H9 (cell line): Measurements from ENCODE around the gene CCSER1. TPM values are rescaled to one million over a fixed set of nuclear protein-coding genes. Genes with fewer than 3 reads are reported as not detected.

Experiments used
- DNase-seq: peaks from one replicate; pipeline ENCODE4 v3.0.0-alpha.2; 2017
- H2AFZ ChIP-seq: one replicate; pipeline ENCODE4 v1.6.1; 2013; ENCODE audit warnings: mild to moderate bottlenecking, low read length, control low read depth, moderate library complexity
- H2AK5ac ChIP-seq: 2 replicates; pipeline ENCODE4 v1.6.1; 2013; ENCODE audit warnings: low read length, control low read depth, mixed read lengths; ENCODE audit not compliant: insufficient read length
- H2BK120ac ChIP-seq: one replicate; pipeline ENCODE4 v1.6.1; 2013; ENCODE audit warnings: low read depth, mild to moderate bottlenecking, low read length, control low read depth, inconsistent platforms; ENCODE audit not compliant: poor library complexity, severe bottlenecking
- H2BK12ac ChIP-seq: 2 replicates; pipeline ENCODE4 v1.6.1; 2013; ENCODE audit warnings: low read length, control low read depth, mixed read lengths, low read depth; ENCODE audit not compliant: insufficient read length
- H2BK15ac ChIP-seq: 2 replicates; pipeline ENCODE4 v1.6.1; 2013; ENCODE audit warnings: low read depth, low read length, control low read depth
- H2BK20ac ChIP-seq: one replicate; pipeline ENCODE4 v1.6.1; 2013; ENCODE audit warnings: low read depth, mild to moderate bottlenecking, low read length, control low read depth, inconsistent platforms; ENCODE audit not compliant: poor library complexity, severe bottlenecking
- H2BK5ac ChIP-seq: 2 replicates; pipeline ENCODE4 v1.6.1; 2013; ENCODE audit warnings: low read length, control low read depth, mixed read lengths; ENCODE audit not compliant: insufficient read length
- H3K14ac ChIP-seq: 2 replicates; pipeline ENCODE4 v1.6.1; 2013; ENCODE audit warnings: low read length, control low read depth; ENCODE audit not compliant: insufficient read depth
- H3K18ac ChIP-seq: 2 replicates; pipeline ENCODE4 v1.6.1; 2013; ENCODE audit warnings: low read depth, mild to moderate bottlenecking, mixed read lengths, low read length, control low read depth; ENCODE audit not compliant: insufficient read length
- H3K23ac ChIP-seq: 2 replicates; pipeline ENCODE4 v1.6.1; 2013; ENCODE audit warnings: low read length, control low read depth, mixed read lengths, low read depth; ENCODE audit not compliant: insufficient read length
- H3K23me2 ChIP-seq: 2 replicates; pipeline ENCODE4 v1.6.1; 2013; ENCODE audit warnings: low read depth, mild to moderate bottlenecking, mixed read lengths, low read length, control low read depth; ENCODE audit not compliant: insufficient read length, poor library complexity, severe bottlenecking
- H3K27ac ChIP-seq: 2 replicates; pipeline ENCODE4 v1.5.1; 2013; ENCODE audit warnings: low read length, control low read depth, mixed read lengths, low read depth; ENCODE audit not compliant: insufficient read length
- H3K27me3 ChIP-seq: 2 replicates; pipeline ENCODE4 v1.6.1; 2013; ENCODE audit warnings: low read length, control low read depth, inconsistent platforms; ENCODE audit not compliant: insufficient read depth
- H3K4ac ChIP-seq: 2 replicates; pipeline ENCODE4 v1.6.1; 2013; ENCODE audit warnings: low read depth, mild to moderate bottlenecking, control low read depth, inconsistent platforms, low read length, moderate library complexity
- H3K4me1 ChIP-seq: 2 replicates; pipeline ENCODE4 v1.6.1; 2013; ENCODE audit warnings: low read length, control low read depth, inconsistent platforms; ENCODE audit not compliant: insufficient read depth
- H3K4me2 ChIP-seq: 2 replicates; pipeline ENCODE4 v1.6.1; 2013; ENCODE audit warnings: low read length, control low read depth, mixed read lengths; ENCODE audit not compliant: insufficient read length, insufficient read depth
- H3K56ac ChIP-seq: 2 replicates; pipeline ENCODE4 v1.6.1; 2013; ENCODE audit warnings: low read depth, mild to moderate bottlenecking, mixed read lengths, low read length, control low read depth; ENCODE audit not compliant: insufficient read length
- H3K79me1 ChIP-seq: 2 replicates; pipeline ENCODE4 v1.6.1; 2013; ENCODE audit warnings: low read depth, mild to moderate bottlenecking, moderate library complexity, low read length, control low read depth, inconsistent platforms; ENCODE audit not compliant: insufficient read depth, poor library complexity, severe bottlenecking
- H3K79me2 ChIP-seq: 2 replicates; pipeline ENCODE4 v1.6.1; 2013; ENCODE audit warnings: low read length, control low read depth, inconsistent platforms; ENCODE audit not compliant: insufficient read depth
- H3K9ac ChIP-seq: 2 replicates; pipeline ENCODE4 v1.6.1; 2013; ENCODE audit warnings: low read length, control low read depth, mixed read lengths; ENCODE audit not compliant: insufficient read length; ENCODE audit errors: extremely low read depth
- H3K9me3 ChIP-seq: one replicate; pipeline ENCODE4 v1.6.1; 2013; ENCODE audit warnings: low read depth, low read length, inconsistent platforms; ENCODE audit not compliant: control insufficient read depth
- H3T11ph ChIP-seq: one replicate; pipeline ENCODE4 v1.6.1; 2013; ENCODE audit warnings: mild to moderate bottlenecking, low read length, control low read depth, inconsistent platforms
- H4K20me1 ChIP-seq: one replicate; pipeline ENCODE4 v1.6.1; 2013; ENCODE audit not compliant: control insufficient read depth, insufficient read length, insufficient read depth
- H4K5ac ChIP-seq: 2 replicates; pipeline ENCODE4 v1.6.1; 2013; ENCODE audit warnings: low read depth, mild to moderate bottlenecking, mixed read lengths, low read length, control low read depth; ENCODE audit not compliant: insufficient read length
- H4K8ac ChIP-seq: replicated peaks from 2 replicates; pipeline ENCODE4 v1.6.1; 2013; ENCODE audit warnings: low read length, control low read depth, mixed read lengths, low read depth; ENCODE audit not compliant: insufficient read length
- H4K91ac ChIP-seq: 2 replicates; pipeline ENCODE4 v1.6.1; 2013; ENCODE audit warnings: low read depth, mild to moderate bottlenecking, moderate library complexity, mixed read lengths, low read length, control low read depth; ENCODE audit not compliant: insufficient read length
- H3K27ac Mint-ChIP-seq, 3 experiments: 2 replicates in 2 of 3; 3 replicates in 1 of 3; pipeline ENCODE4 v1.8.0; 2020 to 2021; ENCODE audit warnings: mixed read lengths in 3 of 3, mild to moderate bottlenecking in 1 of 3, moderate library complexity in 1 of 3
- H3K27me3 Mint-ChIP-seq: 2 replicates; pipeline ENCODE4 v1.8.0; 2021; ENCODE audit warnings: low read depth, mild to moderate bottlenecking, moderate library complexity, mixed read lengths
- H3K36me3 Mint-ChIP-seq, 3 experiments: 2 replicates in 2 of 3; 3 replicates in 1 of 3; pipeline ENCODE4 v1.8.0; 2020 to 2021; ENCODE audit warnings: low read depth in 3 of 3, mixed read lengths in 3 of 3; ENCODE audit not compliant: insufficient read depth in 1 of 3
- H3K4me1 Mint-ChIP-seq, 2 experiments: 2 replicates each; pipeline ENCODE4 v1.8.0; 2020; ENCODE audit warnings: mixed read lengths in 2 of 2
- H3K4me3 Mint-ChIP-seq, 2 experiments: 2 replicates in 1 of 2; 3 replicates in 1 of 2; pipeline ENCODE4 v1.8.0; 2020 to 2021; ENCODE audit warnings: mild to moderate bottlenecking in 2 of 2, mixed read lengths in 2 of 2, moderate library complexity in 1 of 2
- H3K9me3 Mint-ChIP-seq, 2 experiments: 2 replicates in 1 of 2; 3 replicates in 1 of 2; pipeline ENCODE4 v1.8.0; 2020; ENCODE audit warnings: mild to moderate bottlenecking in 2 of 2, mixed read lengths in 2 of 2, moderate library complexity in 1 of 2
- WGBS: extraction: QIAGEN DNeasy Blood & Tissue Kit; methylation state at CpG from one replicate; pipeline ENCODE4 v1.1.7; 2013; ENCODE audit warnings: missing lambda C conversion rate, low lambda C conversion rate, mixed read lengths; ENCODE audit not compliant: insufficient read length; ENCODE audit errors: extremely low coverage; 5-methylcytosine and 5-hydroxymethylcytosine counted together
- total RNA-seq: library from RNA; stranded (reverse); gene quantifications from 2 replicates; pipeline ENCODE4 v1.2.1, GENCODE V29; 2021
- TF ChIP-seq, protein P1 (sequence below): fragments of 200-600 bp; sonication (generic); conservative IDR thresholded peaks from 3 replicates; pipeline ENCODE4 v1.8.0; 2021; ENCODE audit warnings: antibody characterized with exemption, mild to moderate bottlenecking

CCSER1 gene
- total RNA-seq, 1 experiment from 2014 or later = 0.37 TPM

DNA sequence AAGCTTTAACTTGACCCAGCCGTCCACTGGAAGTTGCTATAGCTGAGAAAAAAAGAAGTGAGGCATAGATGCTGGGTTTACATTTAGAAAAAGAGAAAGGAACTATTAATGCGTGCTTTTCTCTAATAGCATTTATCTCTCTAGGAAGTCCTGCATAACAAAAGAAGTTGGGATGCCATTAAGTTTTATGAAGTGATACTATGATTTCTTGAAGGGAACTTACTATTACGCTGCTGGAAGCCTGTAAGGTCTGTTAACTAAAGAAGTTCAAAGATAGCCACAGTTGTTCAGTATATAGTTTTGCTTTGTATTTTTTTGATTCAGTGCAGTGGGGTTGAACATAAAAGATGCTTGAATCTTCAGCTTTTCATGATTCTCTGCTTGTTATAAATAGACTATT lies 203.4 kb downstream of the CCSER1 start:
- H3K23ac ChIP-seq = no peak overlapping the region
- no peaks in the 10 kb centered on the region for H3K79me2 ChIP-seq
- H3K27me3 ChIP-seq = no peaks in the 10 kb centered on the region
- no peaks in the 10 kb centered on the region for H3K9me3 ChIP-seq
- WGBS = no CpG with 5 or more reads among the region's 3 CpGs
- no peak overlapping the region for H3K18ac ChIP-seq
- no peak overlapping the region for H2BK15ac ChIP-seq
- no peaks in the 10 kb centered on the region for H3K4me1 ChIP-seq
- H3K14ac ChIP-seq = no peak overlapping the region
- no peak overlapping the region for H3K27ac ChIP-seq
- H3K9ac ChIP-seq = no peak overlapping the region
- H2AFZ ChIP-seq = no peak overlapping the region
- no peaks in the 10 kb centered on the region for H4K20me1 ChIP-seq
- no peak overlapping the region for H4K8ac ChIP-seq
- no peak overlapping the region for H3K4me2 ChIP-seq
- H3T11ph ChIP-seq = no peak overlapping the region
- H2BK12ac ChIP-seq = no peak overlapping the region
- TF ChIP-seq, protein P1, sequence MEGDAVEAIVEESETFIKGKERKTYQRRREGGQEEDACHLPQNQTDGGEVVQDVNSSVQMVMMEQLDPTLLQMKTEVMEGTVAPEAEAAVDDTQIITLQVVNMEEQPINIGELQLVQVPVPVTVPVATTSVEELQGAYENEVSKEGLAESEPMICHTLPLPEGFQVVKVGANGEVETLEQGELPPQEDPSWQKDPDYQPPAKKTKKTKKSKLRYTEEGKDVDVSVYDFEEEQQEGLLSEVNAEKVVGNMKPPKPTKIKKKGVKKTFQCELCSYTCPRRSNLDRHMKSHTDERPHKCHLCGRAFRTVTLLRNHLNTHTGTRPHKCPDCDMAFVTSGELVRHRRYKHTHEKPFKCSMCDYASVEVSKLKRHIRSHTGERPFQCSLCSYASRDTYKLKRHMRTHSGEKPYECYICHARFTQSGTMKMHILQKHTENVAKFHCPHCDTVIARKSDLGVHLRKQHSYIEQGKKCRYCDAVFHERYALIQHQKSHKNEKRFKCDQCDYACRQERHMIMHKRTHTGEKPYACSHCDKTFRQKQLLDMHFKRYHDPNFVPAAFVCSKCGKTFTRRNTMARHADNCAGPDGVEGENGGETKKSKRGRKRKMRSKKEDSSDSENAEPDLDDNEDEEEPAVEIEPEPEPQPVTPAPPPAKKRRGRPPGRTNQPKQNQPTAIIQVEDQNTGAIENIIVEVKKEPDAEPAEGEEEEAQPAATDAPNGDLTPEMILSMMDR = no peak
- no peak overlapping the region for H2BK5ac ChIP-seq
- H3K23me2 ChIP-seq = no peaks in the 10 kb centered on the region
- H2AK5ac ChIP-seq = no peak overlapping the region
- Mint-ChIP-seq H3K4me1 (0 out of 4 replicates have a peak, but pooled peaks cover 0 to 3% of the 10 kb centered on the region in 2 experiments), H3K27me3 (no peaks in the 10 kb centered on the region), H3K27ac (no peak overlapping the region), H3K4me3 (no peak overlapping the region), H3K36me3 (no peaks in the 10 kb centered on the region), H3K9me3 (no peaks in the 10 kb centered on the region)
- no peak for DNase-seq
- H2BK20ac ChIP-seq = no peak overlapping the region
- no peaks in the 10 kb centered on the region for H3K79me1 ChIP-seq
- H4K5ac ChIP-seq = no peak overlapping the region
- no peak overlapping the region for H3K4ac ChIP-seq
- no peak overlapping the region for H3K56ac ChIP-seq
- H4K91ac ChIP-seq = no peak overlapping the region
- no peak overlapping the region for H2BK120ac ChIP-seq
